Loucy (cell line): ENCODE results near the gene DCLRE1C.

Source experiments
- EZH2phosphoT487 ChIP-seq: fragments of 200-600 bp; IDR thresholded peaks from 2 replicates; pipeline ENCODE4 v1.6.1; 2018; ENCODE audit warnings: antibody characterized with exemption, mild to moderate bottlenecking, moderate library complexity, borderline replicate concordance
- TF ChIP-seq, protein P1 (sequence below): fragments of 200-600 bp; sonication (generic); conservative IDR thresholded peaks from 2 replicates; pipeline ENCODE4 v1.5.1; 2014; ENCODE audit warnings: mild to moderate bottlenecking, antibody characterized with exemption, low read length

- TF ChIP-seq, protein P1, sequence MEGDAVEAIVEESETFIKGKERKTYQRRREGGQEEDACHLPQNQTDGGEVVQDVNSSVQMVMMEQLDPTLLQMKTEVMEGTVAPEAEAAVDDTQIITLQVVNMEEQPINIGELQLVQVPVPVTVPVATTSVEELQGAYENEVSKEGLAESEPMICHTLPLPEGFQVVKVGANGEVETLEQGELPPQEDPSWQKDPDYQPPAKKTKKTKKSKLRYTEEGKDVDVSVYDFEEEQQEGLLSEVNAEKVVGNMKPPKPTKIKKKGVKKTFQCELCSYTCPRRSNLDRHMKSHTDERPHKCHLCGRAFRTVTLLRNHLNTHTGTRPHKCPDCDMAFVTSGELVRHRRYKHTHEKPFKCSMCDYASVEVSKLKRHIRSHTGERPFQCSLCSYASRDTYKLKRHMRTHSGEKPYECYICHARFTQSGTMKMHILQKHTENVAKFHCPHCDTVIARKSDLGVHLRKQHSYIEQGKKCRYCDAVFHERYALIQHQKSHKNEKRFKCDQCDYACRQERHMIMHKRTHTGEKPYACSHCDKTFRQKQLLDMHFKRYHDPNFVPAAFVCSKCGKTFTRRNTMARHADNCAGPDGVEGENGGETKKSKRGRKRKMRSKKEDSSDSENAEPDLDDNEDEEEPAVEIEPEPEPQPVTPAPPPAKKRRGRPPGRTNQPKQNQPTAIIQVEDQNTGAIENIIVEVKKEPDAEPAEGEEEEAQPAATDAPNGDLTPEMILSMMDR: no peak
- TF ChIP-seq EZH2phosphoT487: no peak
Observed at GRCh38 chr10:14925268-14925667, 28.6 kb downstream of the DCLRE1C start.
